Mesendoderm (in vitro differentiated cells): ENCODE results near the gene PTMA.
"Not testable (repeated sequence)": the region's sequence is repeated elsewhere in the genome, so short reads cannot be mapped to it uniquely, and the experiment has no call there.

Source experiments
- DNase-seq: peaks from one replicate; pipeline ENCODE4 v3.0.0; 2013
- H2AK5ac ChIP-seq: 2 replicates; pipeline ENCODE4 v1.6.1; 2013; ENCODE audit warnings: low read length, inconsistent platforms
- H2BK120ac ChIP-seq: 2 replicates; pipeline ENCODE4 v1.6.1; 2013; ENCODE audit warnings: low read depth, mild to moderate bottlenecking, low read length, moderate library complexity, mixed read lengths
- H2BK15ac ChIP-seq: replicated peaks from 2 replicates; pipeline ENCODE4 v1.6.1; 2013; ENCODE audit warnings: low read depth, mild to moderate bottlenecking, moderate library complexity
- H2BK5ac ChIP-seq: 2 replicates; pipeline ENCODE4 v1.6.1; 2013; ENCODE audit warnings: low read length, inconsistent platforms
- H3K18ac ChIP-seq: 2 replicates; pipeline ENCODE4 v1.6.1; 2013; ENCODE audit warnings: mild to moderate bottlenecking, low read length, mixed read lengths
- H3K23ac ChIP-seq: one replicate; pipeline ENCODE4 v1.6.1; 2013; ENCODE audit warnings: low read length
- H3K27ac ChIP-seq: 2 replicates; pipeline ENCODE4 v1.5.1; 2013; ENCODE audit warnings: low read depth, mild to moderate bottlenecking, inconsistent platforms, low read length, moderate library complexity
- H3K27me3 ChIP-seq: 2 replicates; pipeline ENCODE4 v1.6.1; 2013; ENCODE audit warnings: low read length, control low read depth, mild to moderate bottlenecking, inconsistent platforms; ENCODE audit not compliant: insufficient read depth, poor library complexity
- H3K36me3 ChIP-seq: 2 replicates; pipeline ENCODE4 v1.6.1; 2013; ENCODE audit warnings: low read length, inconsistent platforms; ENCODE audit not compliant: control insufficient read depth, insufficient read depth
- H3K4ac ChIP-seq: one replicate; pipeline ENCODE4 v1.6.1; 2013; ENCODE audit warnings: low read depth, mild to moderate bottlenecking, low read length, moderate library complexity
- H3K4me1 ChIP-seq: 2 replicates; pipeline ENCODE4 v1.6.1; 2013; ENCODE audit warnings: low read depth, low read length, inconsistent platforms; ENCODE audit not compliant: control insufficient read depth
- H3K4me2 ChIP-seq: 2 replicates; pipeline ENCODE4 v1.6.1; 2013; ENCODE audit warnings: low read length
- H3K4me3 ChIP-seq: 2 replicates; pipeline ENCODE4 v1.5.1; 2013; ENCODE audit warnings: mild to moderate bottlenecking, low read length
- H3K56ac ChIP-seq: one replicate; pipeline ENCODE4 v1.6.1; 2013; ENCODE audit warnings: low read length
- H3K79me1 ChIP-seq: 2 replicates; pipeline ENCODE4 v1.6.1; 2013; ENCODE audit warnings: low read length, inconsistent platforms
- H3K79me2 ChIP-seq: 2 replicates; pipeline ENCODE4 v1.6.1; 2013; ENCODE audit warnings: mild to moderate bottlenecking, low read length; ENCODE audit not compliant: control insufficient read depth, insufficient read depth
- H3K9ac ChIP-seq: 2 replicates; pipeline ENCODE4 v1.6.1; 2013; ENCODE audit warnings: low read length, inconsistent platforms
- H4K5ac ChIP-seq: one replicate; pipeline ENCODE4 v1.6.1; 2013; ENCODE audit warnings: low read length
- H4K8ac ChIP-seq: one replicate; pipeline ENCODE4 v1.6.1; 2013; ENCODE audit warnings: low read depth, mild to moderate bottlenecking, control low read depth, low read length, moderate library complexity
- WGBS: extraction: QIAGEN DNeasy Blood & Tissue Kit; methylation state at CpG from one replicate; pipeline ENCODE4 v1.1.7; 2013; ENCODE audit warnings: low lambda C conversion rate, missing lambda C conversion rate; ENCODE audit not compliant: insufficient coverage; ENCODE audit errors: extremely low coverage; 5-methylcytosine and 5-hydroxymethylcytosine counted together

The PTMA gene

GRCh38 chr2:231732604-231733003 is 24.3 kb downstream of the PTMA start:
- no peak overlapping the region for H3K9ac ChIP-seq
- no peaks in the 10 kb centered on the region for H3K4me1 ChIP-seq
- no peaks in the 10 kb centered on the region for H3K36me3 ChIP-seq
- H2AK5ac ChIP-seq = no peak overlapping the region
- no peaks in the 10 kb centered on the region for H3K79me2 ChIP-seq
- no peak overlapping the region for H2BK120ac ChIP-seq
- no peak overlapping the region for H4K8ac ChIP-seq
- H3K18ac ChIP-seq = no peak overlapping the region
- no peak overlapping the region for H3K27ac ChIP-seq
- H3K4me3 ChIP-seq = no peak overlapping the region
- H4K5ac ChIP-seq = no peak overlapping the region
- no peak overlapping the region for H3K56ac ChIP-seq
- H3K4me2 ChIP-seq = no peak overlapping the region
- H3K23ac ChIP-seq = no peak overlapping the region
- no peaks in the 10 kb centered on the region for H3K79me1 ChIP-seq
- no CpG with 5 or more reads among the region's 4 CpGs for WGBS
- H2BK15ac ChIP-seq = no peak overlapping the region
- H2BK5ac ChIP-seq = no peak overlapping the region
- H3K27me3 ChIP-seq = no peaks in the 10 kb centered on the region
- H3K4ac ChIP-seq = no peak overlapping the region
- DNase-seq = no peak

GRCh38 chr2:231737761-231738160 is 29.4 kb downstream of the PTMA start:
- Histone ChIP-seq H3K9ac (no peak overlapping the region), H3K79me1 (no peaks in the 10 kb centered on the region), H4K5ac (no peak overlapping the region), H3K79me2 (no peaks in the 10 kb centered on the region), H2BK120ac (no peak overlapping the region), H2BK15ac (no peak overlapping the region), H3K4ac (no peak overlapping the region), H3K27me3 (no peaks in the 10 kb centered on the region), H3K36me3 (no peaks in the 10 kb centered on the region), H3K18ac (no peak overlapping the region), H3K4me1 (no peaks in the 10 kb centered on the region), H3K4me2 (no peak overlapping the region), H4K8ac (no peak overlapping the region), H2BK5ac (no peak overlapping the region), H3K23ac (no peak overlapping the region), H2AK5ac (no peak overlapping the region), H3K4me3 (no peak overlapping the region), H3K56ac (no peak overlapping the region), H3K27ac (no peak overlapping the region)
- WGBS = no CpG with 5 or more reads among the region's 7 CpGs
- DNase-seq = no peak

GRCh38 chr2:231743376-231744116 is 35.2 kb downstream of the PTMA start:
- no peaks in the 10 kb centered on the region for H3K4me1 ChIP-seq
- H3K4ac ChIP-seq = no peak overlapping the region
- no peak overlapping the region for H3K18ac ChIP-seq
- no peak overlapping the region for H2BK120ac ChIP-seq
- no peak overlapping the region for H3K56ac ChIP-seq
- no peak overlapping the region for H4K8ac ChIP-seq
- no peak overlapping the region for H4K5ac ChIP-seq
- H3K27me3 ChIP-seq = no peaks in the 10 kb centered on the region
- no peak overlapping the region for H3K9ac ChIP-seq
- no peaks in the 10 kb centered on the region for H3K79me1 ChIP-seq
- no peak overlapping the region for H3K27ac ChIP-seq
- H2BK5ac ChIP-seq = no peak overlapping the region
- no peak overlapping the region for H3K4me2 ChIP-seq
- no peak overlapping the region for H3K4me3 ChIP-seq
- no peak overlapping the region for H2AK5ac ChIP-seq
- H3K23ac ChIP-seq = no peak overlapping the region
- no peaks in the 10 kb centered on the region for H3K79me2 ChIP-seq
- WGBS = no CpG with 5 or more reads among the region's 9 CpGs
- DNase-seq = no peak
- H2BK15ac ChIP-seq = no peak overlapping the region
- H3K36me3 ChIP-seq = no peaks in the 10 kb centered on the region

GRCh38 chr2:231745303-231746038 is 37.1 kb downstream of the PTMA start:
- Histone ChIP-seq H2BK15ac (no peak overlapping the region), H3K56ac (no peak overlapping the region), H3K4me2 (no peak overlapping the region), H3K4me3 (no peak overlapping the region), H3K36me3 (no peaks in the 10 kb centered on the region), H3K27me3 (no peaks in the 10 kb centered on the region), H4K5ac (no peak overlapping the region), H2AK5ac (no peak overlapping the region), H3K4ac (no peak overlapping the region), H3K4me1 (no peaks in the 10 kb centered on the region), H3K18ac (no peak overlapping the region), H3K79me1 (no peaks in the 10 kb centered on the region), H3K9ac (no peak overlapping the region), H3K27ac (no peak overlapping the region), H3K23ac (no peak overlapping the region), H4K8ac (no peak overlapping the region), H3K79me2 (no peaks in the 10 kb centered on the region), H2BK5ac (no peak overlapping the region), H2BK120ac (no peak overlapping the region)
- 100% methylated on average over 1 of the region's 6 CpGs for WGBS
- DNase-seq = peak; percentile 20

- H3K79me2 ChIP-seq, H2BK15ac ChIP-seq, H3K79me1 ChIP-seq, H3K27me3 ChIP-seq, H3K4me3 ChIP-seq, H4K8ac ChIP-seq, H3K23ac ChIP-seq, H2BK5ac ChIP-seq, H3K4ac ChIP-seq, H2BK120ac ChIP-seq, H3K4me1 ChIP-seq, H3K56ac ChIP-seq, H3K4me2 ChIP-seq, H3K36me3 ChIP-seq, H3K27ac ChIP-seq, H3K9ac ChIP-seq, H3K18ac ChIP-seq, H4K5ac ChIP-seq, H2AK5ac ChIP-seq, DNase-seq: not testable (repeated sequence)
- WGBS = no CpG with 5 or more reads among the region's 6 CpGs
Measured at GRCh38 chr2:231748153-231748896, 40.0 kb downstream of the PTMA start.
